ENCODE results near the gene DCLK2.
A peak's percentile ranks its signal among the peaks of the same experiment; 100 is the strongest.

DCLK2 gene

GRCh38 chr4:150235808-150236271 lies 157.6 kb downstream of the DCLK2 start:
- no peak overlapping the region for H3K4me3 ChIP-seq (replicated peaks; ENCODE audit: low read depth, low read length)
- peak; percentile 53 for DNase-seq (ENCODE audit: low read depth)
- no peak for TF ChIP-seq CTCF (IDR thresholded peaks at IDR 0.05; ENCODE audit: low read length, missing control alignments)

GRCh38 chr4:150236626-150237025 lies 158.4 kb downstream of the DCLK2 start:
- no peak for DNase-seq (ENCODE audit: low read depth)
- H3K4me3 ChIP-seq (replicated peaks; ENCODE audit: low read depth, low read length), result no peak overlapping the region
- TF ChIP-seq CTCF (IDR thresholded peaks at IDR 0.05; ENCODE audit: low read length, missing control alignments), result no peak

- peak; percentile 91 for DNase-seq (ENCODE audit: low read depth)
- TF ChIP-seq CTCF (IDR thresholded peaks at IDR 0.05; ENCODE audit: low read length, missing control alignments), result no peak
- H3K4me3 ChIP-seq (replicated peaks; ENCODE audit: low read depth, low read length), result no peak overlapping the region
Observed at GRCh38 chr4:150237110-150237872, 159.0 kb downstream of the DCLK2 start.

GRCh38 chr4:150238591-150238990 lies 160.3 kb downstream of the DCLK2 start:
- no peak for DNase-seq (ENCODE audit: low read depth)
- no peak overlapping the region for H3K4me3 ChIP-seq (replicated peaks; ENCODE audit: low read depth, low read length)
- TF ChIP-seq CTCF (IDR thresholded peaks at IDR 0.05; ENCODE audit: low read length, missing control alignments), result no peak

- TF ChIP-seq CTCF (IDR thresholded peaks at IDR 0.05; ENCODE audit: low read length, missing control alignments), result no peak
- no peak for DNase-seq (ENCODE audit: low read depth)
Observed at GRCh38 chr4:150240011-150240410, 161.8 kb downstream of the DCLK2 start.

GRCh38 chr4:150242820-150243458 lies 164.7 kb downstream of the DCLK2 start:
- peak; percentile 97 for TF ChIP-seq CTCF (IDR thresholded peaks at IDR 0.05; ENCODE audit: low read length, missing control alignments)
- DNase-seq (ENCODE audit: low read depth), result peak; percentile 66
- no peak overlapping the region for H3K4me3 ChIP-seq (replicated peaks; ENCODE audit: low read depth, low read length)

More at GRCh38 chr4:150240011-150240410, 161.8 kb downstream of the DCLK2 start:
- H3K4me3 ChIP-seq (replicated peaks; ENCODE audit: low read depth, low read length), result no peak overlapping the region

All from fibroblast of pulmonary artery (primary cell).